PC-3 (cell line): ENCODE results near the gene SDK1.

Experiments used
- EZH2 ChIP-seq: fragments of 300-600 bp; sonication (generic); IDR thresholded peaks from one replicate; pipeline ENCODE4 v1.6.1; 2017; ENCODE audit warnings: antibody characterized with exemption, mild to moderate bottlenecking, low read length; ENCODE audit not compliant: unreplicated experiment
- EZH2phosphoT487 ChIP-seq: fragments of 300-600 bp; sonication (generic); IDR thresholded peaks from 2 replicates; pipeline ENCODE4 v1.6.1; 2018; ENCODE audit warnings: mild to moderate bottlenecking, antibody characterized with exemption, low read length, borderline replicate concordance
- TF ChIP-seq, protein P1 (sequence below): fragments of 300-600 bp; sonication (generic); conservative IDR thresholded peaks from 2 replicates; pipeline ENCODE4 v1.5.1; 2017; ENCODE audit warnings: antibody characterized with exemption, low read depth, mild to moderate bottlenecking, low read length

DNA sequence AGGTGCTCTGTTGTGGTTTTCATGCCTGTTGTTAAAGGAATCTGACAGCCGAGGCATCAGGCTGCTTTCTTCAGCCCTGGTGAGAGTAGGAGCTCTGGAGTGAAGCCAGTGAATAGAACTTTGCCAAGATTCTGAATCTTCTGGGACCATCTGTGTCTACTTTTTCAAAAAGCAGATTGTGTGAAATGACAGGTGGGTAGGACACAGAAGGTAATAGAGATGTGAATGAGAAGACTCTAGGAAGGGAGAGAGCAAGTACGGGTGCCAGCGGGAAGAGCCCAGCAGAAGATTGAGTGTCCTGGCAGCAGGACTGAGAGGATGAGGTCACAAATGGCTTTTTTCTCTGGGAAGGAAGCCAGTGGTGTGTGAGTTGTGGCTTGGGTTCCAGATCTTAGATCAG lies 429.2 kb downstream of the SDK1 start:
- TF ChIP-seq EZH2 (no peak), EZH2phosphoT487 (no peak)
- TF ChIP-seq, protein P1, sequence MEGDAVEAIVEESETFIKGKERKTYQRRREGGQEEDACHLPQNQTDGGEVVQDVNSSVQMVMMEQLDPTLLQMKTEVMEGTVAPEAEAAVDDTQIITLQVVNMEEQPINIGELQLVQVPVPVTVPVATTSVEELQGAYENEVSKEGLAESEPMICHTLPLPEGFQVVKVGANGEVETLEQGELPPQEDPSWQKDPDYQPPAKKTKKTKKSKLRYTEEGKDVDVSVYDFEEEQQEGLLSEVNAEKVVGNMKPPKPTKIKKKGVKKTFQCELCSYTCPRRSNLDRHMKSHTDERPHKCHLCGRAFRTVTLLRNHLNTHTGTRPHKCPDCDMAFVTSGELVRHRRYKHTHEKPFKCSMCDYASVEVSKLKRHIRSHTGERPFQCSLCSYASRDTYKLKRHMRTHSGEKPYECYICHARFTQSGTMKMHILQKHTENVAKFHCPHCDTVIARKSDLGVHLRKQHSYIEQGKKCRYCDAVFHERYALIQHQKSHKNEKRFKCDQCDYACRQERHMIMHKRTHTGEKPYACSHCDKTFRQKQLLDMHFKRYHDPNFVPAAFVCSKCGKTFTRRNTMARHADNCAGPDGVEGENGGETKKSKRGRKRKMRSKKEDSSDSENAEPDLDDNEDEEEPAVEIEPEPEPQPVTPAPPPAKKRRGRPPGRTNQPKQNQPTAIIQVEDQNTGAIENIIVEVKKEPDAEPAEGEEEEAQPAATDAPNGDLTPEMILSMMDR = no peak
